Ascending aorta (tissue), 2 donors: ENCODE results near the gene TNNI3K. TPM values are rescaled to one million over a fixed set of nuclear protein-coding genes. Genes with fewer than 3 reads are reported as not detected.

Experiments
- DNase-seq, 2 donors: peaks; one replicate each; pipeline ENCODE4 v3.0.0-alpha.2; 2019; ENCODE audit warnings: low spot score in 2 of 2
- H3K27ac ChIP-seq, 2 donors: fragments of 200-600 bp; sonication (generic); one replicate each; pipeline ENCODE4 v1.5.1; 2016 to 2017; ENCODE audit warnings: mild to moderate bottlenecking in 1 of 2
- H3K27me3 ChIP-seq: fragments of 200-600 bp; sonication (generic); one replicate; pipeline ENCODE4 v1.5.1; 2017
- H3K36me3 ChIP-seq, 2 donors: fragments of 200-600 bp; sonication (generic); one replicate each; pipeline ENCODE4 v1.5.1; 2016
- H3K4me1 ChIP-seq, 2 donors: fragments of 200-600 bp; sonication (generic); one replicate each; pipeline ENCODE4 v1.5.1; 2016 to 2017; ENCODE audit warnings: mild to moderate bottlenecking in 1 of 2
- H3K4me3 ChIP-seq, 2 donors: fragments of 200-600 bp; sonication (generic); one replicate each; pipeline ENCODE4 v1.5.1; 2016 to 2017; ENCODE audit warnings: mild to moderate bottlenecking in 1 of 2
- H3K9me3 ChIP-seq, 2 donors: fragments of 200-600 bp; sonication (generic); one replicate each; pipeline ENCODE4 v1.5.1; 2016
- CTCF ChIP-seq, 3 experiments: fragments of 200-600 bp in 2 of 3; fragments of 450-650 bp in 1 of 3; sonication (generic) in 2 of 3; IDR thresholded peaks; one replicate each; pipeline ENCODE4 v1.5.1; 2016 to 2019; ENCODE audit warnings: antibody characterized with exemption in 3 of 3, mild to moderate bottlenecking in 1 of 3, moderate library complexity in 1 of 3
- intact Hi-C: fragments of 100-400 bp; cut with DNase I; formaldehyde crosslinking; loops from one replicate; pipeline ENCODE4 v1.15.1; 2023
- total RNA-seq: library from RNA; depleted of rRNA; stranded (reverse); fragments of >200 nt; gene quantifications from one replicate; pipeline ENCODE4 v1.1.0, GENCODE V29; 2016

The TNNI3K gene
- total RNA-seq, 1 donor from 2014 or later = 3.9 TPM

- Histone ChIP-seq H3K27ac (no peak overlapping the region), H3K9me3 (no peaks in the 10 kb centered on the region), H3K4me1 (no peaks in the 10 kb centered on the region), H3K27me3 (no peaks in the 10 kb centered on the region), H3K36me3 (no peaks in the 10 kb centered on the region), H3K4me3 (no peak overlapping the region)
- DNase-seq = no peak
- no peak for TF ChIP-seq CTCF (IDR thresholded peaks at IDR 0.05)
- intact Hi-C loops = no loop called here
Observed at GRCh38 chr1:74478979-74479378, 243.8 kb downstream of the TNNI3K start.

GRCh38 chr1:74480068-74480467, 244.9 kb downstream of the TNNI3K start:
- intact Hi-C loops = no loop called here
- Histone ChIP-seq H3K4me3 (no peak overlapping the region), H3K4me1 (no peaks in the 10 kb centered on the region), H3K27ac (no peak overlapping the region), H3K36me3 (no peaks in the 10 kb centered on the region), H3K27me3 (no peaks in the 10 kb centered on the region), H3K9me3 (no peaks in the 10 kb centered on the region)
- TF ChIP-seq CTCF (IDR thresholded peaks at IDR 0.05) = no peak
- DNase-seq = no peak

- H3K4me1 ChIP-seq = no peaks in the 10 kb centered on the region
- no peak for TF ChIP-seq CTCF (IDR thresholded peaks at IDR 0.05)
- no peaks in the 10 kb centered on the region for H3K36me3 ChIP-seq
- no peaks in the 10 kb centered on the region for H3K9me3 ChIP-seq
- intact Hi-C loops = no loop called here
- no peaks in the 10 kb centered on the region for H3K27me3 ChIP-seq
- H3K27ac ChIP-seq = no peak overlapping the region
- H3K4me3 ChIP-seq = no peak overlapping the region
- DNase-seq = no peak
Observed at GRCh38 chr1:74481607-74482006, 246.4 kb downstream of the TNNI3K start.

- H3K4me3 ChIP-seq = no peak overlapping the region
- H3K27ac ChIP-seq = no peak overlapping the region
- TF ChIP-seq CTCF (IDR thresholded peaks at IDR 0.05) = no peak
- intact Hi-C loops = no loop called here
- no peaks in the 10 kb centered on the region for H3K4me1 ChIP-seq
- no peak for DNase-seq
- H3K27me3 ChIP-seq = no peaks in the 10 kb centered on the region
- H3K9me3 ChIP-seq = no peaks in the 10 kb centered on the region
- no peaks in the 10 kb centered on the region for H3K36me3 ChIP-seq
Observed at GRCh38 chr1:74485622-74486021, 250.4 kb downstream of the TNNI3K start.

- Histone ChIP-seq H3K4me1 (no peaks in the 10 kb centered on the region), H3K4me3 (no peak overlapping the region), H3K27ac (no peak overlapping the region), H3K9me3 (no peaks in the 10 kb centered on the region), H3K36me3 (no peaks in the 10 kb centered on the region), H3K27me3 (no peaks in the 10 kb centered on the region)
- TF ChIP-seq CTCF (IDR thresholded peaks at IDR 0.05) = no peak
- intact Hi-C loops = no loop called here
- DNase-seq = no peak
Observed at GRCh38 chr1:74486036-74486435, 250.8 kb downstream of the TNNI3K start.

GRCh38 chr1:74496669-74497068, 261.5 kb downstream of the TNNI3K start:
- no peaks in the 10 kb centered on the region for H3K9me3 ChIP-seq
- H3K4me1 ChIP-seq = no peaks in the 10 kb centered on the region
- DNase-seq = no peak
- H3K27me3 ChIP-seq = no peaks in the 10 kb centered on the region
- H3K27ac ChIP-seq = no peak overlapping the region
- no peaks in the 10 kb centered on the region for H3K36me3 ChIP-seq
- H3K4me3 ChIP-seq = no peak overlapping the region
- no peak for TF ChIP-seq CTCF (IDR thresholded peaks at IDR 0.05)
- intact Hi-C loops = no loop called here
